Left hindlimb (tissue), 1 donor: ENCODE data around the gene SYCP2.
"Not testable (repeated sequence)": the region's sequence is repeated elsewhere in the genome, so short reads cannot be mapped to it uniquely, and the experiment has no call there.

ENCODE experiments used
- DNase-seq: peaks from one replicate; pipeline ENCODE4 v3.0.0-alpha.2; 2018

Gene SYCP2

GRCh38 chr20:59933296-59933848 lies at the start of gene SYCP2:
TSS of gene SYCP2 (minus strand) at chr20:59933637. CDS start at chr20:59922413, 11,224 bp downstream.
- DNase-seq = peak; percentile 68

GRCh38 chr20:59983076-59983475 lies 49.6 kb upstream of the SYCP2 start:
- DNase-seq = no peak

GRCh38 chr20:59977086-59977485 lies 43.6 kb upstream of the SYCP2 start:
- DNase-seq = no peak

- DNase-seq = no peak
Observed at GRCh38 chr20:59976156-59976782, 42.8 kb upstream of the SYCP2 start.

- DNase-seq = no peak
Observed at GRCh38 chr20:59972037-59972801, 38.8 kb upstream of the SYCP2 start.

- no peak for DNase-seq
Observed at GRCh38 chr20:59971428-59971827, 38.0 kb upstream of the SYCP2 start.

- no peak for DNase-seq
Observed at GRCh38 chr20:59966428-59966827, 33.0 kb upstream of the SYCP2 start.

- no peak for DNase-seq
Observed at GRCh38 chr20:59962155-59962554, 28.7 kb upstream of the SYCP2 start.

GRCh38 chr20:59961423-59961822 lies 28.0 kb upstream of the SYCP2 start:
- no peak for DNase-seq

- DNase-seq = no peak
Observed at GRCh38 chr20:59958626-59959025, 25.2 kb upstream of the SYCP2 start.

GRCh38 chr20:59958123-59958522 lies 24.7 kb upstream of the SYCP2 start, which contains the start of gene CDH26:
TSS of gene CDH26 (plus strand) at chr20:59958423. CDS start at chr20:59958727, 304 bp downstream.
- no peak for DNase-seq

- DNase-seq = not testable (repeated sequence)
Observed at GRCh38 chr20:59957568-59957967, 24.1 kb upstream of the SYCP2 start.

GRCh38 chr20:59955131-59955796 lies 21.8 kb upstream of the SYCP2 start:
- no peak for DNase-seq

- no peak for DNase-seq
Observed at GRCh38 chr20:59954718-59955117, 21.3 kb upstream of the SYCP2 start.

- no peak for DNase-seq
Observed at GRCh38 chr20:59949911-59950310, 16.5 kb upstream of the SYCP2 start.

GRCh38 chr20:59948828-59949720 lies 15.6 kb upstream of the SYCP2 start:
- no peak for DNase-seq

- no peak for DNase-seq
Observed at GRCh38 chr20:59948212-59948611, 14.8 kb upstream of the SYCP2 start.

- no peak for DNase-seq
Observed at GRCh38 chr20:59947376-59947775, 13.9 kb upstream of the SYCP2 start.

- DNase-seq = no peak
Observed at GRCh38 chr20:59945731-59946130, 12.3 kb upstream of the SYCP2 start.

- no peak for DNase-seq
Observed at GRCh38 chr20:59945175-59945574, 11.7 kb upstream of the SYCP2 start.

GRCh38 chr20:59944726-59945125 lies 11.3 kb upstream of the SYCP2 start:
- DNase-seq = no peak

GRCh38 chr20:59942245-59942644 lies 8.8 kb upstream of the SYCP2 start:
- DNase-seq = no peak

GRCh38 chr20:59940956-59941294 lies 7.5 kb upstream of the SYCP2 start:
- DNase-seq = no peak
